Naive thymus-derived CD4-positive, alpha-beta T cell (primary cell): Measurements from ENCODE around the gene POLR2F. TPM values are rescaled to one million over a fixed set of nuclear protein-coding genes. Genes with fewer than 3 reads are reported as not detected.

ENCODE experiments used
- ATAC-seq: fragments of 150-1000 bp; cut with Tn5 transposase; 2 replicates; pipeline ENCODE4 v1.10.0; 2021; ENCODE audit warnings: mild to moderate bottlenecking, moderate library complexity
- CTCF ChIA-PET: fragments of 350-600 bp; sonication (Branson Sonifier 250); formaldehyde crosslinking; loops from one replicate; lab custom pipeline; 2021; ENCODE audit warnings: antibody characterized with exemption; lab: Charles Lee
- POLR2A ChIA-PET: fragments of 350-600 bp; sonication (Branson Sonifier 250); formaldehyde crosslinking; loops from one replicate; lab custom pipeline; 2021; ENCODE audit warnings: antibody characterized with exemption, inconsistent platforms; lab: Charles Lee
- DNase-seq, 9 donors: peaks; one replicate each; pipeline versions ENCODE4 v3.0.0 to v3.0.0-alpha.2; 2020 to 2022; ENCODE audit warnings: mixed read lengths in 1 of 9
- H3K27ac ChIP-seq: one replicate; pipeline ENCODE4 v1.7.0; 2013; ENCODE audit warnings: mild to moderate bottlenecking, low read depth, low read length, moderate library complexity
- H3K27me3 ChIP-seq, 2 donors: one replicate each; pipeline ENCODE4 v1.7.0; 2013; ENCODE audit warnings: low read length in 2 of 2, mild to moderate bottlenecking in 2 of 2, moderate library complexity in 2 of 2; ENCODE audit not compliant: control insufficient read depth in 2 of 2, insufficient read depth in 2 of 2
- H3K36me3 ChIP-seq, 3 experiments: 1 replicate in 2 of 3; 2 replicates in 1 of 3; pipeline ENCODE4 v1.7.0; 2013; ENCODE audit warnings: low read length in 3 of 3, mild to moderate bottlenecking in 3 of 3, moderate library complexity in 1 of 3; ENCODE audit not compliant: insufficient read depth in 3 of 3, control insufficient read depth in 2 of 3
- H3K4me1 ChIP-seq, 2 donors: one replicate each; pipeline ENCODE4 v1.7.0; 2013; ENCODE audit warnings: low read length in 2 of 2, mild to moderate bottlenecking in 2 of 2, moderate library complexity in 1 of 2; ENCODE audit not compliant: control insufficient read depth in 2 of 2, insufficient read depth in 2 of 2
- H3K4me3 ChIP-seq: 2 replicates; pipeline ENCODE4 v1.7.0; 2013; ENCODE audit warnings: mild to moderate bottlenecking, low read length
- H3K9me3 ChIP-seq, 3 experiments: 1 replicate in 2 of 3; 2 replicates in 1 of 3; pipeline ENCODE4 v1.7.0; 2013; ENCODE audit warnings: low read length in 3 of 3; ENCODE audit not compliant: control insufficient read depth in 2 of 3
- H3K27ac Mint-ChIP-seq, 9 donors: one replicate each; pipeline ENCODE4 v1.8.0; 2020 to 2022; ENCODE audit warnings: mixed read lengths in 9 of 9, mild to moderate bottlenecking in 8 of 9, moderate library complexity in 5 of 9, inconsistent platforms in 2 of 9
- H3K27me3 Mint-ChIP-seq, 5 donors: one replicate each; pipeline ENCODE4 v1.8.0; 2021 to 2022; ENCODE audit warnings: mixed read lengths in 5 of 5, mild to moderate bottlenecking in 1 of 5
- H3K36me3 Mint-ChIP-seq, 5 donors: one replicate each; pipeline ENCODE4 v1.8.0; 2020 to 2022; ENCODE audit warnings: mixed read lengths in 5 of 5, mild to moderate bottlenecking in 3 of 5, inconsistent platforms in 1 of 5
- H3K4me1 Mint-ChIP-seq, 7 donors: one replicate each; pipeline ENCODE4 v1.8.0; 2020 to 2022; ENCODE audit warnings: mixed read lengths in 7 of 7, mild to moderate bottlenecking in 3 of 7, inconsistent platforms in 1 of 7
- H3K4me3 Mint-ChIP-seq, 10 donors: one replicate each; pipeline ENCODE4 v1.8.0; 2020 to 2022; ENCODE audit warnings: mild to moderate bottlenecking in 10 of 10, mixed read lengths in 10 of 10, moderate library complexity in 6 of 10, inconsistent platforms in 2 of 10
- H3K9me3 Mint-ChIP-seq, 11 donors: one replicate each; pipeline ENCODE4 v1.8.0; 2020 to 2022; ENCODE audit warnings: mixed read lengths in 11 of 11, mild to moderate bottlenecking in 4 of 11, inconsistent platforms in 1 of 11, moderate library complexity in 1 of 11
- intact Hi-C, 2 donors: fragments of 100-400 bp; cut with micrococcal nuclease; formaldehyde crosslinking; loops; one replicate each; pipeline ENCODE4 v1.15.1; 2023
- polyA plus RNA-seq, 2 donors: library from polyadenylated mRNA; unstranded; fragments of 300-500 nt; fragmentation: Illumina TruSeq; gene quantifications; one replicate each; pipeline ENCODE4 v1.2.3, GENCODE V29; 2021
- total RNA-seq, 6 experiments: library from RNA in 5 of 6; stranded (reverse) in 5 of 6; gene quantifications; 1 replicate in 5 of 6; 2 replicates in 1 of 6; pipeline ENCODE4 v1.2.3 and lab custom pipeline; 2021 to 2026

The POLR2F gene
- total RNA-seq (10 to 100 TPM; 25.9 to 67.8 (median 43.9) TPM), polyA plus RNA-seq (100 to 1,000 TPM; 108 to 137 TPM), total RNA-seq (lab: John Stamatoyannopoulos, UW) (14.7 reads per million, percentile 44 among the genes with 10 or more reads in this experiment)

- Histone ChIP-seq H3K4me3 (peak within 1 kb of the TSS; percentile 96), H3K4me1 (peaks cover 13 to 18% of the 10 kb centered on the region in 2 donors), H3K9me3 (no peaks in the 10 kb centered on the region), H3K27ac (peak within 1 kb of the TSS; percentile 75), H3K36me3 (peaks cover 0 to 27% (median 9%) of the 10 kb centered on the region in 3 experiments), H3K27me3 (no peaks in the 10 kb centered on the region)
- Mint-ChIP-seq H3K27ac (peak within 1 kb of the TSS; percentile 93 to 99 (median 95)), H3K4me1 (peaks cover 27 to 54% (median 51%) of the 10 kb centered on the region in 7 donors), H3K4me3 (peak within 1 kb of the TSS; percentile 93 to 100 (median 99)), H3K27me3 (peaks cover 4 to 20% (median 14%) of the 10 kb centered on the region in 5 donors), H3K9me3 (peaks cover 0 to 2% (median 0%) of the 10 kb centered on the region in 11 donors), H3K36me3 (peaks cover 12 to 21% (median 20%) of the 10 kb centered on the region in 5 donors)
- intact Hi-C loops = loop anchor here (1.0 to 5.0 kb wide), 7 partner anchors 19 to 617 kb away; partner anchors contain the start of genes GCAT (in 2 of the 2), MICALL1 (in 2 of the 2), ANKRD54 (in 1 of the 2) and DMC1 (in 1 of the 2)
- ChIA-PET CTCF (interaction anchor here (0.6 to 1.6 kb wide), 5 partner anchors 11 to 136 kb away, joined by 3 to 5 read pairs (median 3); partner anchors contain the start of gene MICALL1), POLR2A (interaction anchor here (0.5 to 1.9 kb wide), 5 partner anchors 8 to 345 kb away, joined by 3 to 6 read pairs (median 3); partner anchors contain the start of gene GGA1)
- ATAC-seq (peak; percentile 97), DNase-seq (peak; percentile 92 to 96 (median 94))
These were observed at the start of gene POLR2F, which contains the start of gene C22orf23 for GRCh38 chr22:37953437-37954179. POLR2F (plus strand) TSS chr22:37953699; CDS start chr22:37953788, 89 bp downstream. C22orf23 (minus strand) TSS chr22:37953601; CDS start chr22:37953149, 452 bp downstream.

DNA sequence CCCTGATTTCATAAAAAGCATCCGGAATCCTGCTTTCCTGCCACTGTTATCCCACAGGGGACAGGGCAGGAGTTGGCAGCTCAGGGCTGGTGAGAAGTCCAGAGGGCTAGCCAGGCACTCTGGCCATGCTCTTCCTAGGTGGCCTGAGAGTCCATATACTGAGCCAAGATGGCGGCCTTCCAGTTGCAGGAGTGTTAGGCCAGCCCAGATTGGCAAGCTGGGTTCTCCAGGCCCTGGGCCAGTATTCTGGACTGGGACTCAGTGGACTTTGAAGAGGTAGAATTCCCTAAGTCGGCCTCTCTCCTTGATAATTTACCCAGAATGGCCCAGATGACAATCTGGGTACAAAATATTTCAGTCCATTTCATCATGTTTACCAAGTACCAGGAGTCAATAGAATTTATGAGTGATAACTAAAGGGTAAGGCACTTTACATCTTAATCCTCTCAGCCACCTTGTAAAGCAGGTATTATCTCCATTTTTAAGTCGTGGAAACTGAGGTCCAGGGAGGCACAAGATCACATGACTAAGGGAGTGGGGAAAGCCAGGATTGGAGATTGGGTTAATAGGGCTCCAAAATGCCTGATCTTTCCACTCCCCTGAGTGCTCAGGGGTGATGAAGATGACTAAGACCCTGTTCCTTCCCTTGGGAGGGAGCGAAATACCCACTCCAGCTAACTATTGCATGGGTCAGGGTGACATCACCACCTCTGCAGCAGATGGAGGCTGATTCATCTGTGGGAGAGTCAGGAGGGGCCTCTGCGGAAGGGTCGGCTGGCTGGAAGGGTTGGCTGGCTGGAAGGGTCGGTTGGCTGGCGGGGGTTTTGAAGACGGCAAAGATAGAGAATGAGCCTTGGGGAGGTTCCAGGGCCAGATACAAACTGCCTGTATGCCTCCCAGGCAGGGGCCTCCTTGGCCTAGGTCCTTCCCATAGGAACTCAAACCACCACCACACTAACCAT is 48.6 kb upstream of the POLR2F start:
- H3K4me1 ChIP-seq = peaks cover 0 to 9% of the 10 kb centered on the region in 2 donors
- ChIA-PET POLR2A (interaction anchor here (0.7 to 3.6 kb wide), 3 partner anchors 8 to 28 kb away, joined by 3 to 39 read pairs (median 10); no protein-coding TSS in a partner anchor), CTCF (no interaction called here)
- peak overlapping the region; percentile 62 to 88 (median 85) for H3K27ac Mint-ChIP-seq
- H3K36me3 Mint-ChIP-seq = peaks cover 0 to 5% (median 0%) of the 10 kb centered on the region in 5 donors
- H3K4me3 ChIP-seq = no peak overlapping the region
- H3K27ac ChIP-seq = peak overlapping the region; percentile 64
- H3K9me3 ChIP-seq = no peaks in the 10 kb centered on the region
- no peaks in the 10 kb centered on the region for H3K27me3 ChIP-seq
- intact Hi-C loops = no loop called here
- H3K4me3 Mint-ChIP-seq = peak overlapping the region; percentile 67 to 91 (median 80)
- DNase-seq (no peak), ATAC-seq (peak; percentile 36)
- no peaks in the 10 kb centered on the region for H3K9me3 Mint-ChIP-seq
- H3K27me3 Mint-ChIP-seq = no peaks in the 10 kb centered on the region
- H3K36me3 ChIP-seq = no peaks in the 10 kb centered on the region
- H3K4me1 Mint-ChIP-seq = peaks cover 18 to 33% (median 25%) of the 10 kb centered on the region in 7 donors

DNA sequence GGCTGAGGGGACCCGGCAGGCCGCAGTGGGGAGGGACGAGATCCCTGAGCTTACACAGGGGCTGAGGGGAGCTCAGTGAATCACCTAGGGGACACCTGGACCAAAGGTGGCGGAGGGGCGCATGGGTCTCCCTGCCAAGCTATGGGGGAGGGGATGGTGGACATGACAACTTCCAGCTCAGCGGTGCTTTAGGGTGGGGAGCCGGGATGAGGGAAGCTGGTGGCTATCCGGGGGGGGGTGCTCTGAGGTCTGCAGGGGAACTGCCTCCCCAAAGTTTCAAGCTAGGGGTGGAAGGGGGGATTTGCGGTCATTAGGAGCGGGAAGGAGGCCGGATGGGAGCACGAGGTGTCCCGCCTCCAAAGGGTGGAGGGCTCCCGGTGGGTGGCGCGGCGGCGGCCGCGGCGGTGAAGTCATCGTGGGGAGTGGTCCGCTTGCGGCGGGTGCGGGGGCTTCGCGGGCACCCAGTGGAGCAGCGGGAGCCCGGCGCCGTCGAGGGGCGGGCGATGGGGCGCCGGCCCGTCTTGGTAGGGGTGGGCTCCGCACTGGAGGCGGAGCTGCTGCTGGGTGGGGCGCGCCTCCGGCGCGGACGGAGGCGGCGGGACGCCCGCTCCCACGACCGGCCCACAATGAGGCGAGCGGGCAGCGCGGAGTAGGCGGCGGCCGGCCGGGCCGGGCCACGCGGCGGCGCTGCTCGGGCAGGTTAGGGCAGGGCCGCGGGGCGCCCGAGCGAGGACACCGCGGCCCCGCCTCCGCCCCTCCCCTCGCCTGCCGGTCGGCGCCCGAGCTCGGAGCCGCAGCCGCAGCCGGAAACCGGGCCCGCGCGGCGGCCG is 47.8 kb upstream of the POLR2F start, which contains the start of gene MICALL1:
Gene MICALL1, plus strand, starts transcription at position 764 of the 830 bp plus-strand sequence. CDS start 126 bp downstream, outside the sequence.
- Mint-ChIP-seq H3K4me1 (peaks cover 21 to 34% (median 26%) of the 10 kb centered on the region in 7 donors), H3K27ac (peak within 1 kb of the TSS; percentile 79 to 90 (median 86)), H3K4me3 (peak within 1 kb of the TSS; percentile 69 to 92 (median 86)), H3K9me3 (peaks cover 0 to 2% (median 0%) of the 10 kb centered on the region in 11 donors), H3K27me3 (no peaks in the 10 kb centered on the region), H3K36me3 (peaks cover 0 to 5% (median 0%) of the 10 kb centered on the region in 5 donors)
- intact Hi-C loops = loop anchor here (1.0 kb wide), 4 partner anchors 9 to 61 kb away; partner anchors contain the start of genes C22orf23 (in 2 of the 2), POLR2F (in 2 of the 2) and ANKRD54 (in 1 of the 2)
- ATAC-seq = peak; percentile 90
- ChIA-PET CTCF (interaction anchor here (0.8 to 1.8 kb wide), 3 partner anchors 25 to 48 kb away, joined by 3 to 4 read pairs (median 3); partner anchors contain the start of genes C22orf23 and POLR2F), POLR2A (interaction anchor here (0.6 to 3.6 kb wide), 7 partner anchors 9 to 62 kb away, joined by 3 to 39 read pairs (median 3); partner anchors contain the start of gene ANKRD54)
- Histone ChIP-seq H3K27ac (peak within 1 kb of the TSS; percentile 72), H3K9me3 (no peaks in the 10 kb centered on the region), H3K4me3 (peak within 1 kb of the TSS; percentile 47), H3K27me3 (no peaks in the 10 kb centered on the region), H3K36me3 (no peaks in the 10 kb centered on the region), H3K4me1 (peaks cover 0 to 9% of the 10 kb centered on the region in 2 donors)
- DNase-seq = peak; percentile 39 to 82 (median 57)

GRCh38 chr22:37906364-37907008 is 47.0 kb upstream of the POLR2F start:
- Histone ChIP-seq H3K27ac (peak overlapping the region; percentile 72), H3K36me3 (no peaks in the 10 kb centered on the region), H3K4me1 (peaks cover 0 to 9% of the 10 kb centered on the region in 2 donors), H3K27me3 (no peaks in the 10 kb centered on the region), H3K9me3 (no peaks in the 10 kb centered on the region), H3K4me3 (peak overlapping the region; percentile 47)
- DNase-seq = peak in 6 of 9 donors; percentile 14 to 63 (median 20)
- Mint-ChIP-seq H3K4me1 (peaks cover 21 to 36% (median 31%) of the 10 kb centered on the region in 7 donors), H3K27ac (peak overlapping the region; percentile 68 to 90 (median 83)), H3K9me3 (peaks cover 0 to 2% (median 0%) of the 10 kb centered on the region in 11 donors), H3K4me3 (peak overlapping the region; percentile 69 to 92 (median 84)), H3K36me3 (peaks cover 0 to 5% (median 0%) of the 10 kb centered on the region in 5 donors), H3K27me3 (no peaks in the 10 kb centered on the region)
- CTCF ChIA-PET = interaction anchor here (0.8 to 1.8 kb wide), 4 partner anchors 14 to 47 kb away, joined by 3 to 5 read pairs (median 4); partner anchors contain the start of genes C22orf23 and POLR2F
- intact Hi-C loops = loop anchor here (1.0 kb wide), 5 partner anchors 10 to 62 kb away; partner anchors contain the start of genes C22orf23 (in 2 of the 2), POLR2F (in 2 of the 2) and ANKRD54 (in 1 of the 2)
- peak; percentile 12 for ATAC-seq
- POLR2A ChIA-PET = interaction anchor here (0.7 to 3.6 kb wide), 6 partner anchors 10 to 62 kb away, joined by 3 to 39 read pairs (median 4); partner anchors contain the start of gene ANKRD54
